ENCODE measurements around the gene ATAD1.

GRCh38 chr10:87803831-87804230 lies 14.2 kb downstream of the ATAD1 start:
- TF ChIP-seq, protein P1, sequence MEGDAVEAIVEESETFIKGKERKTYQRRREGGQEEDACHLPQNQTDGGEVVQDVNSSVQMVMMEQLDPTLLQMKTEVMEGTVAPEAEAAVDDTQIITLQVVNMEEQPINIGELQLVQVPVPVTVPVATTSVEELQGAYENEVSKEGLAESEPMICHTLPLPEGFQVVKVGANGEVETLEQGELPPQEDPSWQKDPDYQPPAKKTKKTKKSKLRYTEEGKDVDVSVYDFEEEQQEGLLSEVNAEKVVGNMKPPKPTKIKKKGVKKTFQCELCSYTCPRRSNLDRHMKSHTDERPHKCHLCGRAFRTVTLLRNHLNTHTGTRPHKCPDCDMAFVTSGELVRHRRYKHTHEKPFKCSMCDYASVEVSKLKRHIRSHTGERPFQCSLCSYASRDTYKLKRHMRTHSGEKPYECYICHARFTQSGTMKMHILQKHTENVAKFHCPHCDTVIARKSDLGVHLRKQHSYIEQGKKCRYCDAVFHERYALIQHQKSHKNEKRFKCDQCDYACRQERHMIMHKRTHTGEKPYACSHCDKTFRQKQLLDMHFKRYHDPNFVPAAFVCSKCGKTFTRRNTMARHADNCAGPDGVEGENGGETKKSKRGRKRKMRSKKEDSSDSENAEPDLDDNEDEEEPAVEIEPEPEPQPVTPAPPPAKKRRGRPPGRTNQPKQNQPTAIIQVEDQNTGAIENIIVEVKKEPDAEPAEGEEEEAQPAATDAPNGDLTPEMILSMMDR (IDR thresholded peaks at IDR 0.05; ENCODE audit: control extremely low read depth in 1 of 3, insufficient read depth in 1 of 3, low read depth in 1 of 3, low read length in 3 of 3), result no peak
- no peak for TF ChIP-seq SP1 (IDR thresholded peaks at IDR 0.05; ENCODE audit: low read depth, low read length)
- TF ChIP-seq JUND (IDR thresholded peaks at IDR 0.05; ENCODE audit: low read length), result no peak
- no peak for TF ChIP-seq CEBPB (IDR thresholded peaks at IDR 0.05; ENCODE audit: low read depth, low read length)
- TF ChIP-seq MAFK (IDR thresholded peaks at IDR 0.05; ENCODE audit: low read depth, low read length), result no peak
- no peak for TF ChIP-seq CREB1 (IDR thresholded peaks at IDR 0.05)
- TF ChIP-seq MAX (IDR thresholded peaks at IDR 0.05), result no peak
- TF ChIP-seq POLR2AphosphoS5 (IDR thresholded peaks at IDR 0.05; ENCODE audit: low read depth, low read length), result no peak
- no peak for TF ChIP-seq TCF12 (IDR thresholded peaks at IDR 0.05; ENCODE audit: low read depth, low read length)
- TF ChIP-seq TBP (IDR thresholded peaks at IDR 0.05; ENCODE audit: low read depth, low read length), result no peak
- no peak for TF ChIP-seq BACH1 (IDR thresholded peaks at IDR 0.05; ENCODE audit: low read length)
- no peak for TF ChIP-seq FOSL1 (IDR thresholded peaks at IDR 0.05; ENCODE audit: insufficient read depth, low read depth, low read length)

All from H1 (cell line).